GM18873 (cell line): ENCODE data around the gene SPCS1.
"Not testable (repeated sequence)": the region's sequence is repeated elsewhere in the genome, so short reads cannot be mapped to it uniquely, and the experiment has no call there.

ENCODE experiments used
- ATAC-seq: cut with Tn5 transposase; IDR thresholded peaks from one replicate; pipeline ENCODE4 v1.9.1; 2021; ENCODE audit warnings: mild to moderate bottlenecking, moderate library complexity, moderate number of reproducible peaks; ENCODE audit not compliant: unreplicated experiment, low FRiP score

The SPCS1 gene

DNA sequence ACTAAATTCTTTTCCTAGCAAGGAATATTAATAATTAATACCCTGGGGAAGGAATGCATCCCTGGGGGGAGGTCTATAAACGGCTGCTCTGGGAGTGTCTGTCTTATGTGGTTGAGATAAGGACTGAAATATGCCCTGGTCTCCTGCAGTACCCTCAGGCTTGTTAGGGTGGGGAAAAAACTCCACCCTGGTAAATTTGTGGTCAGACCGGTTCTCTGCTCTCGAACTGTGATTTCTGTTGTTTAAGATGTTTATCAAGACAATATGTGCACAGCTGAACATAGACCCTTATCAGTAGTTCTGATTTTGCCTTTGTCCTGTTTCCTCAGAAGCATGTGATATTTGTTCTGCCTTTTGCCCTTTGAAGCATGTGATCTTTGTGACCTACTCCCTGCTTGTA is 22.8 kb downstream of the SPCS1 start:
- not testable (repeated sequence) for ATAC-seq

DNA sequence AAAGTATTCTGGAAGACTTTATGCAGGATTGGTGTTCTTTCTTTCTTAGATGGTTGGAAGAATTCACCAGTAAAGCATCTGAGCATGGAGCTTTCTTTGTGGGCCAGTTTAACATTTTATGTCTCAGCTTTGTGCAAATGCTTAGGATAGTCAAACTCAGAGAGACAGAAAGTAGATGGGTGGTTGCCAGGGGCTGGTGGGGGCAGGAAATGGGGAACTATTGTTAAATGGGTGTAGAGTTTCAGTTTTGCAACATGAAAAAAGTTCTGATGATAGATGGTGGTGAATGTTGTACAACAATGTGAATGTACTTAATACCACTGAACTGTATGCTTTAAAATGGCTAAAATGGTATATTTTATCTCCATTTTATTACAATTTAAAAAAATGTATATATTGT is 24.8 kb downstream of the SPCS1 start:
- ATAC-seq = no peak

DNA sequence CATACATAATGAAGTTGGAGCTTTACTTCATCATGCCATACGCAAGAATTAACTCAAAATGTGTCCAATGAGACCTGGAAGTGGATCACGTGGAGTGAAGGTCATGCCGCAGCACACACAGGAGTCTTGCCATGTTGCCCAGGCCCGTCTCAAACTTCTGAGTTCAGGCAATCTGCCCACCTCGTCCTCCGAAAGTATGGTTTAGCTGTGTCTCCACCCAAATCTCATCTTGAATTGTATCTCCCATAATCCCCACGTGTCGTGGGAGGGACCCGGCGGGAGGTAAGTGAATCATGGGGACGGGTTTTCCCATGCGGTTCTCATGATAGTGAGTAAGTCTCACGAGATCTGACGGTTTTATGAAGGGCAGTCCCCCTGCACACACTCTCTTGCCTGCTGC is 25.7 kb downstream of the SPCS1 start:
- no peak for ATAC-seq

DNA sequence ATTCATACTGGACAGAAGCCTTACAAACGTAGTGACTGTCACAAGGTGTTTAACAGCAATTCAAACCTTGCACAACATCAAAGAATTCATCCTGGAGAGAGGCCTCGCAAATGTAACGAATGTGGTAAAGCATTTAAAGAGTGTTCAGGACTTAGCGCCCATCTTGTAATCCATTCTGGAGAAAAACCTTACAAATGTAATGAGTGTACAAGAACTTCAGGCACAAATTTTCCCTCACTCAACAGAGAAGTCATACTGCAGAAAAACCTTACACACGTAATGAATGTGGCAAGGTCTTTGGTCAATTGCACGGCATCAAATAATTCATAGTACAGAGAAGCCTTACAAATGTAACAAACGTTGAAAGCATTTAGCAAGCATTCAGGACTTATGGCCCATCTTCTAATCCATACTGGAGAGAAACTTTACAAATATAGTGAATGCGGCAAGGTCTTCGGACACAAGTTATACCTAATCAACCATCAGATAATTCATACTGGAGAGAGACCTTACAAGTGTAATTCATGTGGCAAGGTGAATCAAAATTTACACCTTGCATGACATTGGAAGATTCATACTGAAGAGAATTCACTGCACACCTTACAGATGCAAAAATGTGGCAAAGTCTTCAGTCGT is 27.5 kb downstream of the SPCS1 start:
- ATAC-seq = no peak

DNA sequence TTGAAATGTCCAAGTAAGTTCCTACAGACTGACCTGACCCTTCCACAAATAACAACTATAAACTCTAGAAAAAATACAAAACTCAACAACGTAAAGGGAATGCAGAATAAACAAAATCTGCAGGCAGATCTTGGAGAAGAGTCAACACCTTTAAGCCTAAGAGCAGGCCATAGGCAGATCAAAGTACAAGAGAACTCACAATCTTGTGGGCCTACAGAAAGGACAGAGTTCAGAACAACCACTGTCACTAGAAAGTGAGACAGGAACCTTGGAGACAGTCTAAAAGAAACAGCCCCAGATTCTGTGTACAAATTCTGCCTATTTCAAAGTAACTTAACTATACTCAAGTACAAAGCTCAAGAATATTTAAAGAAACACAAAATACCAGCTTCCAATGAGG is 33.8 kb downstream of the SPCS1 start:
- no peak for ATAC-seq

DNA sequence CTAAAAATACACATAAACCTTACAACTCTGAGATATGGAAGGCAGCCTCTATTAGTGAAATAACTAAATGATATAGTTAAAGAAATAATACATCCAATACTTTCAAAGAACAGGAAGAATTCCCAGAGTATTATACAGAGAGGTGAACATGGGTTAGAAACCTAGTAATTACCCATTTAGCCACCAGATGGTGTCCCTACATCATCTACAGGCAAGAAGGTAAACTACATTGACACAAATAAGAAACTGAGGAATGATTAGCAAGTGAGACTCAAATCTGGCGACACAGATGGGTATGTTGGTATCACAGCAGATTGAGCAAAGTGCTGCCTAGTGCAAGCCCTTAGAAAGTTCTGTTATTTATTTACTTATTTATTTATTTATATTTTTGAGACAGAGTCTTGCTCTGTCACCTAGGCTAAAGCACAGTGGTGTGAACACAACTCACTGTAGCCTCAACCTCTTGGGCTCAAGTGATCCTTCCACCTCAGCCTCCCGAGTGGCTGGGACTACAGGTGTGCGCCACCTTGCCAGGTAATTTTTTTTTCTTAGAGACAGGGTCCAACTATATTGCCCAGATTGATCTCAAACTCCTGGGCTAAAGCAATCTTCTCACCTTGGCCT is 36.6 kb downstream of the SPCS1 start:
- no peak for ATAC-seq

DNA sequence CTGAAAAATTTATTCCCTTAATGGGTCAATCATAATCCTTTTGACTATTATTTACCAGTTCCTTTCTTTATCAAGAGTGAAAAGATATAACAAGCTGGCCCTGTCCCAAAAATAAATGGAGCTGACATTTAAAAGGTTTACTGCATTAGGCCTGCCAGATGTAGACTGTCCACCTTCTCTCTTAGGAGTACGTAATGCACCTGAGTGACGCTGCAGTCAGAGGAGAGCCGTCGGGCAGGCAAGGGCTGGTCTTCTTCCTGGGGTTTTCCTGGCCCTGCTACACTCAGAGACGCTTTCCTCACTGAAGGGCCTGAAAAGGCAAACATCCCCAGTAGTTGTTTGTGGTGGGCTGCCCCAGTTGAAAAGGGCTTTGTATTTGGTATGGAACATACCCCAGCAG is 37.2 kb downstream of the SPCS1 start:
- no peak for ATAC-seq

DNA sequence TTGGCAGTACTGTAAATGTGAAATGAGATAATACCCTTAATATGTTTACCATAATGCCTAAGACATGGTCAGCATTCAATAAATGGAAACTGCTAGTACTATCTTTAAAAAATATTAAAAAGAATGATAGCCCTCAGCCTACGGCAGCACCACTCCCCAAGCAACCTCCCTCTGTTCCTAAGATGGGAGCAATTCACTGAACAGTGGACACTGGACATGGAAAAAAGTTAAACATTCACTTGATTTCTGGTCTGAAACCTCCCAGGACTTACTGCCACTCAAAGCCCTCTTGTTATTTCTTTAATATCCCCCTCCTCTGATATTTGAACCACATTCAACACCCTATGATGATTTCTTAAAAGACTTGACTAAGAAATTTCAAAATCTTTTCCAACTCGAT is 37.8 kb downstream of the SPCS1 start:
- ATAC-seq = no peak

DNA sequence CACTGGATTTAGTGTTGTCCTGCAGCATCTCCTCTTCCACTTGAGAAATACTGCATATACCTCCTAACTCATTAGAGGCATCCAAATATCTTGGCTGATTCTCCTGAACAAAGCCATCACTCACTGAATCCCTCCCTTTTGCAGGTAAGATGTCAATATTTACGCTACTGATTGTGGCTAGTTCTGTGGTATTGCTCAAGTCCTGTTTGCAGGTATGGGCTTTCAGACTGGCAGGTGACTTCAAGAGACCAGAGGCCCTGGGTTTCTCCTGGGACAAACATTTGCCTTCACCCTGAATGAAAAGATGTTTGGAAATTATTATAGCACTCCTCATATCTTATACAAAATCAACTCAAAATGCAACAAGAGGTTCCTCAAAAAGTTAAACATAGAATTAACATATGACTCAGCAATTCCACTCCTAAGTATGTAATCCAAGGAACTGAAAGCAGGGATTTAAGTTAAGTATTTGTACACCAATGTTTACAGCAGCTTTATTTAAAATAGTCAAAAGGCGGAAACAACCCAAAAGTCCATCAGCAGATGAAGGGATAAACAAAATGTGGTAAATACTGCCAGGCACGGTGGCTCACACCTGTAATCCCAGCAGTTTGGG is 46.2 kb downstream of the SPCS1 start:
- no peak for ATAC-seq

DNA sequence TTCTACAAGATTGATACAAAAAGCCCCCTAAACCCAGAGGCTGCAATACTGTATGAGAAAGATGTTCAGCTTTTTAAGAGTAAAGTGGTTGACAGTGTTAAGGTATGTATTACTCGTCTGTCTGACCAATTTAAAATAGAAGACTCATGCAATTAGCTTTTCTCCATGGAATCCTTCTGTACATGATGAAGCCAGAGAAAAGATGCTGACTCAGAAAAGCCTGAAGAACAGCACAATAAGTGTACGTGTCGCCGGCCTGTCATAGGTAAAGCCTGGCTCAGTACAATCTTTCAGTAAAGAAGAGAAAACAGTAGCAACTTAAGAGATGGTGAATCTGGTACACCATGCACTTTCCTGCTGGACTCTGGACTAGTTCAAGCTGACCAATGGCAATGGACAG is 48.5 kb downstream of the SPCS1 start:
- ATAC-seq = no peak

DNA sequence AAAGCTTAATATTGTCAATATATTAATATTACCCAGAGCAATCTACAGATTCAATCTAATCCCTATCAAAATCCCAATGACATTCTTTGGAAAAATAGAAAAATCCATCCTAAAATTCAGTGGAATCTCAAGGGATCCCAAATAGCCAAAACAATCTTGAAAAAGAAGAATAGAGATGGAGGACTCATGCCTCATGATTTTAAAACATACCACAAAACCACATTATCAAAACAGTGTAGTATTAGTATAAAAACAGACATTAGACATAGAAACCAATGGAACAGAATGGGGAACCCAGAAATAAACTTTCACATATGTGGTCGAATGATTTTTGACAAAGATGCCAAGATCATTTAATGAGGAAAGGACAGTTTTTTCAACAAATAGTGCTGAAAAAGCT is 50.2 kb downstream of the SPCS1 start:
- ATAC-seq = no peak
